Panc1 (cell line): ENCODE measurements around the gene STAB2.
A peak's percentile ranks its signal among the peaks of the same experiment; 100 is the strongest.

Source experiments
- CTCF ChIP-seq: fragments of 450-650 bp; IDR thresholded peaks from 2 replicates; pipeline ENCODE4 v1.5.1; 2017; ENCODE audit warnings: mild to moderate bottlenecking
- POLR2AphosphoS5 ChIP-seq: IDR thresholded peaks from 2 replicates; pipeline ENCODE4 v1.6.1; 2012; ENCODE audit warnings: mild to moderate bottlenecking, low read depth, low read length, moderate library complexity
- SIN3A ChIP-seq: IDR thresholded peaks from 2 replicates; pipeline ENCODE4 v1.6.1; 2012; ENCODE audit warnings: low read depth, mild to moderate bottlenecking, low read length, moderate library complexity, borderline replicate concordance; ENCODE audit not compliant: insufficient read depth
- TCF7L2 ChIP-seq: IDR thresholded peaks from 2 replicates; pipeline ENCODE4 v1.6.1; 2011; ENCODE audit warnings: mild to moderate bottlenecking, low read depth, low read length, inconsistent platforms
- TF ChIP-seq, protein P1 (sequence below), 2 experiments: IDR thresholded peaks; 2 replicates each; pipeline ENCODE4 v1.6.1; 2011 to 2012; ENCODE audit warnings: low read depth in 2 of 2, control low read depth in 1 of 2, low read length in 1 of 2, mild to moderate bottlenecking in 1 of 2, moderate library complexity in 1 of 2; ENCODE audit not compliant: insufficient read depth in 1 of 2

DNA sequence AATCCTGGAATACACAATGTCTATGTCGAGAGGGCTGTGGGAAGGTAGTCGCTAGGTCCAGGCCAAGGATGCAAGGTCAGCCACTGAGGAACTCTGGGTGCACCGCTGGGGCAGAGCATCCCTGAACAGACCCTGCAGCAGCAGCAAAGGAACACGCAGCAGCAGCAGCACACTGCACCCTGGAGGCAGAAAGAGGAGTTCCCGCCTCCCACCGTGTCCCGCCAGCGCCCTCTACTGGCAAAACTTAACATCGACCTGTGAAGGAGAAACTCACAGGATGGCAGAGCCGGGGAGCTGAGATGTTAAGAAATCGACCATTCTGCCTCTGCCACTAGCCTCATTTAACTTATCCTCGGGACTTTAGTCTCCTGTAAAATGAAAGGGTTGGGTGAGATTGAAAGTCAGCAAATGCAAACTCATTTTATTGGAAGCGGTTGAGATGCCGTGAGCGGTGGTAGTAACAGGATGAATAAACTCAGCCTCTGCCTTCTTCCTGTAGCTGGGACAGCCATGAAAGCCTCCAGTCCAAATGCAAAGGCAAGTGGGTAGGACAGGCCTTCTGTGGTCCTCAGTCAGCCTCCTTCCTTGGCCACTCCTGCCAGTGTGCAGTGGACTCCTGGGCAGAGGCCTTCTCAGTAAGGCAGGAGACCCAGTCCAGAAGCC, 45.6 kb downstream of the STAB2 start:
- TF ChIP-seq POLR2AphosphoS5: no peak
- TF ChIP-seq CTCF: peak; percentile 89
- TF ChIP-seq TCF7L2: no peak
- TF ChIP-seq SIN3A: no peak
- TF ChIP-seq, protein P1, sequence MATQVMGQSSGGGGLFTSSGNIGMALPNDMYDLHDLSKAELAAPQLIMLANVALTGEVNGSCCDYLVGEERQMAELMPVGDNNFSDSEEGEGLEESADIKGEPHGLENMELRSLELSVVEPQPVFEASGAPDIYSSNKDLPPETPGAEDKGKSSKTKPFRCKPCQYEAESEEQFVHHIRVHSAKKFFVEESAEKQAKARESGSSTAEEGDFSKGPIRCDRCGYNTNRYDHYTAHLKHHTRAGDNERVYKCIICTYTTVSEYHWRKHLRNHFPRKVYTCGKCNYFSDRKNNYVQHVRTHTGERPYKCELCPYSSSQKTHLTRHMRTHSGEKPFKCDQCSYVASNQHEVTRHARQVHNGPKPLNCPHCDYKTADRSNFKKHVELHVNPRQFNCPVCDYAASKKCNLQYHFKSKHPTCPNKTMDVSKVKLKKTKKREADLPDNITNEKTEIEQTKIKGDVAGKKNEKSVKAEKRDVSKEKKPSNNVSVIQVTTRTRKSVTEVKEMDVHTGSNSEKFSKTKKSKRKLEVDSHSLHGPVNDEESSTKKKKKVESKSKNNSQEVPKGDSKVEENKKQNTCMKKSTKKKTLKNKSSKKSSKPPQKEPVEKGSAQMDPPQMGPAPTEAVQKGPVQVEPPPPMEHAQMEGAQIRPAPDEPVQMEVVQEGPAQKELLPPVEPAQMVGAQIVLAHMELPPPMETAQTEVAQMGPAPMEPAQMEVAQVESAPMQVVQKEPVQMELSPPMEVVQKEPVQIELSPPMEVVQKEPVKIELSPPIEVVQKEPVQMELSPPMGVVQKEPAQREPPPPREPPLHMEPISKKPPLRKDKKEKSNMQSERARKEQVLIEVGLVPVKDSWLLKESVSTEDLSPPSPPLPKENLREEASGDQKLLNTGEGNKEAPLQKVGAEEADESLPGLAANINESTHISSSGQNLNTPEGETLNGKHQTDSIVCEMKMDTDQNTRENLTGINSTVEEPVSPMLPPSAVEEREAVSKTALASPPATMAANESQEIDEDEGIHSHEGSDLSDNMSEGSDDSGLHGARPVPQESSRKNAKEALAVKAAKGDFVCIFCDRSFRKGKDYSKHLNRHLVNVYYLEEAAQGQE (IDR thresholded peaks at IDR 0.05; ENCODE audit: insufficient read depth in 1 of 2, low read depth in 2 of 2, low read length in 1 of 2): no peak
